Mesothelial cell of epicardium (in vitro differentiated cells): ENCODE data around the gene EGR4. TPM values are rescaled to one million over a fixed set of nuclear protein-coding genes. Genes with fewer than 3 reads are reported as not detected.

Source experiments
- DNase-seq, 2 experiments: peaks; one replicate each; pipeline ENCODE4 v3.0.0; 2021; ENCODE audit warnings: low spot score in 2 of 2; ENCODE audit not compliant: unreplicated experiment in 2 of 2
- H3K27ac Mint-ChIP-seq: 2 replicates; pipeline ENCODE4 v1.8.0; 2021; ENCODE audit warnings: mixed read lengths
- H3K27me3 Mint-ChIP-seq: 2 replicates; pipeline ENCODE4 v1.8.0; 2021; ENCODE audit warnings: low read depth, mixed read lengths
- H3K36me3 Mint-ChIP-seq: 2 replicates; pipeline ENCODE4 v1.8.0; 2021; ENCODE audit warnings: mixed read lengths
- H3K4me1 Mint-ChIP-seq: 2 replicates; pipeline ENCODE4 v1.8.0; 2021; ENCODE audit warnings: mixed read lengths
- H3K4me3 Mint-ChIP-seq: 2 replicates; pipeline ENCODE4 v1.8.0; 2021; ENCODE audit warnings: mild to moderate bottlenecking, moderate library complexity, mixed read lengths
- H3K9me3 Mint-ChIP-seq: 2 replicates; pipeline ENCODE4 v1.8.0; 2021; ENCODE audit warnings: mixed read lengths
- total RNA-seq: library from RNA; stranded (reverse); gene quantifications from 3 replicates; pipeline ENCODE4 v1.2.1, GENCODE V29; 2021
- TF ChIP-seq, protein P1 (sequence below): fragments of 200-600 bp; sonication (generic); IDR thresholded peaks from one replicate; pipeline ENCODE4 v1.5.0; 2021; ENCODE audit warnings: antibody characterized with exemption; ENCODE audit not compliant: unreplicated experiment

Gene EGR4
- total RNA-seq, 1 donor from 2014 or later: 0.36 TPM

- peak in 1 of 2 experiments; percentile 56 for DNase-seq
- H3K4me3 Mint-ChIP-seq: peak overlapping the region; percentile 37
- no peak overlapping the region for H3K27ac Mint-ChIP-seq
- H3K4me1 Mint-ChIP-seq: peaks cover 10% of the 10 kb centered on the region
- TF ChIP-seq, protein P1, sequence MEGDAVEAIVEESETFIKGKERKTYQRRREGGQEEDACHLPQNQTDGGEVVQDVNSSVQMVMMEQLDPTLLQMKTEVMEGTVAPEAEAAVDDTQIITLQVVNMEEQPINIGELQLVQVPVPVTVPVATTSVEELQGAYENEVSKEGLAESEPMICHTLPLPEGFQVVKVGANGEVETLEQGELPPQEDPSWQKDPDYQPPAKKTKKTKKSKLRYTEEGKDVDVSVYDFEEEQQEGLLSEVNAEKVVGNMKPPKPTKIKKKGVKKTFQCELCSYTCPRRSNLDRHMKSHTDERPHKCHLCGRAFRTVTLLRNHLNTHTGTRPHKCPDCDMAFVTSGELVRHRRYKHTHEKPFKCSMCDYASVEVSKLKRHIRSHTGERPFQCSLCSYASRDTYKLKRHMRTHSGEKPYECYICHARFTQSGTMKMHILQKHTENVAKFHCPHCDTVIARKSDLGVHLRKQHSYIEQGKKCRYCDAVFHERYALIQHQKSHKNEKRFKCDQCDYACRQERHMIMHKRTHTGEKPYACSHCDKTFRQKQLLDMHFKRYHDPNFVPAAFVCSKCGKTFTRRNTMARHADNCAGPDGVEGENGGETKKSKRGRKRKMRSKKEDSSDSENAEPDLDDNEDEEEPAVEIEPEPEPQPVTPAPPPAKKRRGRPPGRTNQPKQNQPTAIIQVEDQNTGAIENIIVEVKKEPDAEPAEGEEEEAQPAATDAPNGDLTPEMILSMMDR: no peak
- H3K9me3 Mint-ChIP-seq: no peaks in the 10 kb centered on the region
- no peaks in the 10 kb centered on the region for H3K36me3 Mint-ChIP-seq
- peaks cover 73% of the 10 kb centered on the region for H3K27me3 Mint-ChIP-seq
Observed at GRCh38 chr2:73268830-73269685, 24.3 kb downstream of the EGR4 start.

- Mint-ChIP-seq H3K27ac (no peak overlapping the region), H3K4me1 (peaks cover 10% of the 10 kb centered on the region), H3K9me3 (no peaks in the 10 kb centered on the region), H3K4me3 (peak overlapping the region; percentile 37), H3K36me3 (no peaks in the 10 kb centered on the region), H3K27me3 (peaks cover 68% of the 10 kb centered on the region)
- DNase-seq: no peak
- TF ChIP-seq, protein P1: no peak
Observed at GRCh38 chr2:73268366-73268829, 24.9 kb downstream of the EGR4 start.

GRCh38 chr2:73267008-73267407 is 26.3 kb downstream of the EGR4 start:
- H3K27me3 Mint-ChIP-seq: peaks cover 57% of the 10 kb centered on the region
- no peak overlapping the region for H3K27ac Mint-ChIP-seq
- no peaks in the 10 kb centered on the region for H3K9me3 Mint-ChIP-seq
- TF ChIP-seq, protein P1: no peak
- DNase-seq: no peak
- H3K4me1 Mint-ChIP-seq: peaks cover 10% of the 10 kb centered on the region
- H3K36me3 Mint-ChIP-seq: no peaks in the 10 kb centered on the region
- H3K4me3 Mint-ChIP-seq: no peak overlapping the region

- DNase-seq: no peak
- peaks cover 10% of the 10 kb centered on the region for H3K4me1 Mint-ChIP-seq
- TF ChIP-seq, protein P1: no peak
- H3K4me3 Mint-ChIP-seq: no peak overlapping the region
- H3K27me3 Mint-ChIP-seq: peaks cover 50% of the 10 kb centered on the region
- H3K9me3 Mint-ChIP-seq: no peaks in the 10 kb centered on the region
- no peak overlapping the region for H3K27ac Mint-ChIP-seq
- no peaks in the 10 kb centered on the region for H3K36me3 Mint-ChIP-seq
Observed at GRCh38 chr2:73266061-73266901, 27.1 kb downstream of the EGR4 start.

DNA sequence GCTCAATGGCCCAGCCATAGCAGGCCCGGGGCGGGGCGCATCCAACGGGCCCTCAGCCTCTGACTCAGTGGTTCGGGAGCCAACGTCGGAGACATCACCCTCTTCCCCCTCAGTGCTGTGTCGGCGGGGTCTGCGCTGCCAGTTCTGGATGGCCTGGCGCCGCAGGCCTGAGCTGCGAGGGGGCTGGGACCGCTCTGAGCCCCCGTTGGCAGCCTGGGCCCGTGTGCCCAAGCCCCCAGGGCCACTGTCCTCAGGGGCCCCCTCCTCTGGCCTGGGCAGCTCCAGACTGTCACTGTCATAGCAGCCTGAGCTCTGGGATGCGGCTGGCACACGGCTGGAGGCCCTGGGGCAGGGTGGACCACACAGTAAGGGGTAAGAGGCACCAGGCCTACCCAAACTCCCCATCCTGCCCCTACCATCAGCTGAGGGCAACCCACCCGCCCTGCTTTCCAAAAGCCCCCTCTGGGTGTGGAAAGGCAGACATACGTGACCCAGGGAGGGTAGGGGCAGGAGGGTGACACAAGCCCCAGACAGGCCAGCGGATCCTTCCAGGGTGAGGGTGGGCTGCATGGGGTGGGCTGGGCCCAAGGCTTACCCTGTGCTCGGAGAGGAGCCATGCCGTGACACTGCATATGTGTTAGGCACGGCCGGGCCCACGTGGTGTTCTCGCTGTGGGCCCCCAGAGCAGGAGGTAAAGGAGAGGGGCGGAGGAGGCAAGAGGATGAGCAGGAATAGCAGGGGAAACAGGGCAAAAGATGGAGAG is 27.9 kb downstream of the EGR4 start:
- Mint-ChIP-seq H3K27ac (no peak overlapping the region), H3K4me1 (peaks cover 10% of the 10 kb centered on the region), H3K27me3 (peaks cover 43% of the 10 kb centered on the region), H3K4me3 (no peak overlapping the region), H3K36me3 (no peaks in the 10 kb centered on the region), H3K9me3 (no peaks in the 10 kb centered on the region)
- TF ChIP-seq, protein P1: no peak
- no peak for DNase-seq
